ENCODE measurements around the gene TRNAU1AP. TPM values are rescaled to one million over a fixed set of nuclear protein-coding genes. Genes with fewer than 3 reads are reported as not detected.
"Not testable (repeated sequence)": the region's sequence is repeated elsewhere in the genome, so short reads cannot be mapped to it uniquely, and the experiment has no call there.

Gene TRNAU1AP
- total RNA-seq, 3 donors from 2014 or later (not counting 1 experiment from before 2014, with no cell fraction given): 28.3 to 38.7 (median 32.1) TPM

DNA sequence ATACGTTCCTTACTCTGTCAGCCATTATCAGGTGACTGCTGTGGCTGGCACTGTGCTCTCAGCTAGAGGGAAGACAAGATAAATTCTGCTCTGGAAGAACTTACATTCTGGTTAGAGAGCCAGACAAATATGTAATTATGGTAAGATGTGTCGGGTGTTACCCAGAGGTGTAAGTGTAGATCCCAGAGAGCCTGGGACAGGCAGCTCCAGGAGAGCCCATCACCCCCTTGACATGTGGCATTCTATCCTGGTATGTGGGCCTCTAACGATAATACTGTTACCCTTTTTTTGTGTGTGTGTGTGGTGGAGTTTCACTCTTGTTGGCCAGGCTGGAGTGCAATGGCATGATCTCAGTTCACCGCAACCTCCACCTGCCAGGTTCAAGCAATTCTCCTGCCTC, 19.0 kb downstream of the TRNAU1AP start:
- H3K4me1 Mint-ChIP-seq: no peaks in the 10 kb centered on the region
- TF ChIP-seq, protein P1, sequence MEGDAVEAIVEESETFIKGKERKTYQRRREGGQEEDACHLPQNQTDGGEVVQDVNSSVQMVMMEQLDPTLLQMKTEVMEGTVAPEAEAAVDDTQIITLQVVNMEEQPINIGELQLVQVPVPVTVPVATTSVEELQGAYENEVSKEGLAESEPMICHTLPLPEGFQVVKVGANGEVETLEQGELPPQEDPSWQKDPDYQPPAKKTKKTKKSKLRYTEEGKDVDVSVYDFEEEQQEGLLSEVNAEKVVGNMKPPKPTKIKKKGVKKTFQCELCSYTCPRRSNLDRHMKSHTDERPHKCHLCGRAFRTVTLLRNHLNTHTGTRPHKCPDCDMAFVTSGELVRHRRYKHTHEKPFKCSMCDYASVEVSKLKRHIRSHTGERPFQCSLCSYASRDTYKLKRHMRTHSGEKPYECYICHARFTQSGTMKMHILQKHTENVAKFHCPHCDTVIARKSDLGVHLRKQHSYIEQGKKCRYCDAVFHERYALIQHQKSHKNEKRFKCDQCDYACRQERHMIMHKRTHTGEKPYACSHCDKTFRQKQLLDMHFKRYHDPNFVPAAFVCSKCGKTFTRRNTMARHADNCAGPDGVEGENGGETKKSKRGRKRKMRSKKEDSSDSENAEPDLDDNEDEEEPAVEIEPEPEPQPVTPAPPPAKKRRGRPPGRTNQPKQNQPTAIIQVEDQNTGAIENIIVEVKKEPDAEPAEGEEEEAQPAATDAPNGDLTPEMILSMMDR (IDR thresholded peaks at IDR 0.05): no peak
- no peaks in the 10 kb centered on the region for H3K9me3 Mint-ChIP-seq
- H3K27ac Mint-ChIP-seq: no peak overlapping the region
- no peak for ATAC-seq
- H3K9me3 ChIP-seq (ENCODE audit: control insufficient read depth, insufficient read depth, low read length): no peaks in the 10 kb centered on the region
- H3K27me3 ChIP-seq (ENCODE audit: control insufficient read depth, insufficient read depth, low read length): no peaks in the 10 kb centered on the region
- H3K27ac ChIP-seq (ENCODE audit: low read length): no peak overlapping the region
- peaks cover 6% of the 10 kb centered on the region for H3K36me3 Mint-ChIP-seq
- WGBS (ENCODE audit: insufficient coverage): 99% methylated on average over 4 of the region's 4 CpGs
- no peak for DNase-seq
- no peak overlapping the region for H3K4me3 Mint-ChIP-seq
- H3K4me3 ChIP-seq (ENCODE audit: low read length): no peak overlapping the region
- H3K4me1 ChIP-seq (ENCODE audit: control insufficient read depth, insufficient read depth, low read length): no peaks in the 10 kb centered on the region
- intact Hi-C loops (cut with micrococcal nuclease): no loop called here
- H3K36me3 ChIP-seq (ENCODE audit: control insufficient read depth, insufficient read depth, low read length): peaks cover 44% of the 10 kb centered on the region
- H3K27me3 Mint-ChIP-seq (ENCODE audit: low read depth in 2 of 2): no peaks in the 10 kb centered on the region

DNA sequence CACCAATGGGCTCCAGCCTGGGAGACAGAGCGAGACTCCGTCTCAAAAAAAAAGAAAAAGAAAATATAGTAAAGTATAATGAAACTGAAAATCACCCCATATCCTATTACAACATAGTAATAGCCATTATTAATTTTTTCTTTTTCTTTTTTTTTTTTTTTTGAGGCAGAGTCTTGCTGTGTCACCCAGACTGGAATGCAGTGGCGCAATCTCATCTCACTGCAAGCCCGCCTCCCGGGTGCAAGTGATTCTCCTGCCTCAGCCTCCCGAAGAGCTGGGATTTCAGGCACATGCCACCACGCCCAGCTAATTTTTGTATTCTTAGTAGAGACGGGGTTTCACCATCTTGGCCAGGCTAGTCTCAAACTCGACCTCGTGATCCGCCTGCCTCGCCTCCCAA, 20.0 kb downstream of the TRNAU1AP start:
- H3K9me3 ChIP-seq (ENCODE audit: control insufficient read depth, insufficient read depth, low read length); intact Hi-C loops (cut with micrococcal nuclease); H3K4me1 ChIP-seq (ENCODE audit: control insufficient read depth, insufficient read depth, low read length); H3K27ac ChIP-seq (ENCODE audit: low read length); H3K4me3 ChIP-seq (ENCODE audit: low read length); H3K27me3 Mint-ChIP-seq (ENCODE audit: low read depth in 2 of 2); H3K36me3 Mint-ChIP-seq; ATAC-seq; H3K4me3 Mint-ChIP-seq; H3K9me3 Mint-ChIP-seq; H3K27me3 ChIP-seq (ENCODE audit: control insufficient read depth, insufficient read depth, low read length); H3K27ac Mint-ChIP-seq; H3K4me1 Mint-ChIP-seq; DNase-seq: not testable (repeated sequence)
- H3K36me3 ChIP-seq (ENCODE audit: control insufficient read depth, insufficient read depth, low read length): peaks cover 45% of the 10 kb centered on the region
- 92% methylated on average over 10 of the region's 12 CpGs for WGBS (ENCODE audit: insufficient coverage)

DNA sequence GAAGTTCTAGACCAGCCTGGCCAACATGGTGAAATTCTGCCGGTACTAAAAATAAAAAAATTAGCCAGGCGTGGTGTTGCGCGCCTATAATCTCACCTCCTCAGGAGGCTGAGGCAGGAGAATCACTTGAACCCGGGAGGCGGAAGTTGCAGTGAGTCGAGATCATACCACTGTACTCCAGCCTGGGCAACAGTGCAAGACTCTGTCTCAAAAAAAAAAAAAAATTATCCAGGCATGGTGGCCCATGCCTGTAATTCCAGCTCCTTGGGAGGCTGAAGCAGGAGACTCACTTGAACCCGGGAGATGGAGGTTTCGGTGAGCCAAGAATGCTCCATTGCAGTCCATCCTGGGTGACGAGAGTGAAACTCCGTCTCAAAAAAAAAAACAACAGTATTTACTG, 20.7 kb downstream of the TRNAU1AP start:
- no peak overlapping the region for H3K4me3 Mint-ChIP-seq
- H3K4me1 Mint-ChIP-seq: peaks cover 2 to 3% of the 10 kb centered on the region in 2 donors
- no peak for ATAC-seq
- H3K4me1 ChIP-seq (ENCODE audit: control insufficient read depth, insufficient read depth, low read length): no peaks in the 10 kb centered on the region
- intact Hi-C loops (cut with micrococcal nuclease): no loop called here
- 95% methylated on average over 11 of the region's 11 CpGs for WGBS (ENCODE audit: insufficient coverage)
- H3K4me3 ChIP-seq (ENCODE audit: low read length): no peak overlapping the region
- H3K9me3 Mint-ChIP-seq: no peaks in the 10 kb centered on the region
- no peaks in the 10 kb centered on the region for H3K9me3 ChIP-seq (ENCODE audit: control insufficient read depth, insufficient read depth, low read length)
- TF ChIP-seq, protein P1 (IDR thresholded peaks at IDR 0.05): no peak
- DNase-seq: no peak
- H3K36me3 Mint-ChIP-seq: peaks cover 15% of the 10 kb centered on the region
- H3K27me3 ChIP-seq (ENCODE audit: control insufficient read depth, insufficient read depth, low read length): no peaks in the 10 kb centered on the region
- no peaks in the 10 kb centered on the region for H3K27me3 Mint-ChIP-seq (ENCODE audit: low read depth in 2 of 2)
- no peak overlapping the region for H3K27ac Mint-ChIP-seq
- H3K27ac ChIP-seq (ENCODE audit: low read length): no peak overlapping the region
- peaks cover 45% of the 10 kb centered on the region for H3K36me3 ChIP-seq (ENCODE audit: control insufficient read depth, insufficient read depth, low read length)

DNA sequence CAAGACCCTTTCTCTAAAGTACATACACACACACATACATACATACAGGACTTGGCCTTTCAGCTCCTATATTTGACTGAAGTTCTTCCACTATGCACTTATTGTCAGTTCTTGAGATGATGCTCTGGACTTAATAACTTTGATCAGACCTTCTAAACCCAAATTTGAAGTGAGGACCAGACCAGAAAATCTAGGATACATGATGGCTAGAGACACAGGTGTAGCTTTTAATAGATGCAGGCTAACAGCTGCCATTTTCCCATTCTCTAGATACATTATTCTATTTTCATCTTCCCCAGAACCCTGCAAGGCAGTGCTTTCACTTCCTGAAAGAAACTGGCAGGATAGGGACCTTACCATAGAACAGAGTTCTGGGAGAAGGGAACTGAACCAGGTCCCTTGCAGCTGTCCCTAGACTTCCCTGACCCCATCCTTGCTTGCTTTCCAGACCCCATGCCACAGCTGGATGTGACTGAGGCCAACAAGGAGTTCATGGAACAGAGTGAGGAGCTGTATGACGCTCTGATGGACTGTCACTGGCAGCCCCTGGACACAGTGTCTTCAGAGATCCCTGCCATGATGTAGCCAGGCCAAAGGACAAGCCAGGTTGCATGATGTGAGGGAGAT, 24.3 kb downstream of the TRNAU1AP start:
- ATAC-seq (no peak), DNase-seq (peak in 1 of 2 donors; percentile 19)
- TF ChIP-seq, protein P1 (IDR thresholded peaks at IDR 0.05): no peak
- Histone ChIP-seq H3K36me3 (ENCODE audit: control insufficient read depth, insufficient read depth, low read length) (peaks cover 42% of the 10 kb centered on the region), H3K9me3 (ENCODE audit: control insufficient read depth, insufficient read depth, low read length) (no peaks in the 10 kb centered on the region), H3K27me3 (ENCODE audit: control insufficient read depth, insufficient read depth, low read length) (no peaks in the 10 kb centered on the region), H3K4me1 (ENCODE audit: control insufficient read depth, insufficient read depth, low read length) (peaks cover 17% of the 10 kb centered on the region), H3K4me3 (ENCODE audit: low read length) (no peak overlapping the region), H3K27ac (ENCODE audit: low read length) (no peak overlapping the region)
- intact Hi-C loops (cut with micrococcal nuclease): no loop called here
- Mint-ChIP-seq H3K4me3 (no peak overlapping the region), H3K9me3 (no peaks in the 10 kb centered on the region), H3K4me1 (peaks cover 29 to 33% of the 10 kb centered on the region in 2 donors), H3K27me3 (ENCODE audit: low read depth in 2 of 2) (no peaks in the 10 kb centered on the region), H3K36me3 (peaks cover 16% of the 10 kb centered on the region), H3K27ac (peak overlapping the region; percentile 62)
- 87% methylated on average over 1 of the region's 1 CpG for WGBS (ENCODE audit: insufficient coverage)

Measured in natural killer cell (primary cell).